Ramos (cell line): ENCODE measurements around the gene FCHO2.
"Not testable (repeated sequence)": the region's sequence is repeated elsewhere in the genome, so short reads cannot be mapped to it uniquely, and the experiment has no call there.

Experiments
- in situ Hi-C: fragments of 300-500 bp; cut with MboI; formaldehyde crosslinking; loops from one replicate; pipeline ENCODE4 v1.14.3; 2022; ENCODE audit warnings: low sequenced_read_pairs; ENCODE audit not compliant: unreplicated experiment

The FCHO2 gene, protein sequence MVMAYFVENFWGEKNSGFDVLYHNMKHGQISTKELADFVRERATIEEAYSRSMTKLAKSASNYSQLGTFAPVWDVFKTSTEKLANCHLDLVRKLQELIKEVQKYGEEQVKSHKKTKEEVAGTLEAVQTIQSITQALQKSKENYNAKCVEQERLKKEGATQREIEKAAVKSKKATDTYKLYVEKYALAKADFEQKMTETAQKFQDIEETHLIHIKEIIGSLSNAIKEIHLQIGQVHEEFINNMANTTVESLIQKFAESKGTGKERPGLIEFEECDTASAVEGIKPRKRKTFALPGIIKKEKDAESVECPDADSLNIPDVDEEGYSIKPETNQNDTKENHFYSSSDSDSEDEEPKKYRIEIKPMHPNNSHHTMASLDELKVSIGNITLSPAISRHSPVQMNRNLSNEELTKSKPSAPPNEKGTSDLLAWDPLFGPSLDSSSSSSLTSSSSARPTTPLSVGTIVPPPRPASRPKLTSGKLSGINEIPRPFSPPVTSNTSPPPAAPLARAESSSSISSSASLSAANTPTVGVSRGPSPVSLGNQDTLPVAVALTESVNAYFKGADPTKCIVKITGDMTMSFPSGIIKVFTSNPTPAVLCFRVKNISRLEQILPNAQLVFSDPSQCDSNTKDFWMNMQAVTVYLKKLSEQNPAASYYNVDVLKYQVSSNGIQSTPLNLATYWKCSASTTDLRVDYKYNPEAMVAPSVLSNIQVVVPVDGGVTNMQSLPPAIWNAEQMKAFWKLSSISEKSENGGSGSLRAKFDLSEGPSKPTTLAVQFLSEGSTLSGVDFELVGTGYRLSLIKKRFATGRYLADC

DNA sequence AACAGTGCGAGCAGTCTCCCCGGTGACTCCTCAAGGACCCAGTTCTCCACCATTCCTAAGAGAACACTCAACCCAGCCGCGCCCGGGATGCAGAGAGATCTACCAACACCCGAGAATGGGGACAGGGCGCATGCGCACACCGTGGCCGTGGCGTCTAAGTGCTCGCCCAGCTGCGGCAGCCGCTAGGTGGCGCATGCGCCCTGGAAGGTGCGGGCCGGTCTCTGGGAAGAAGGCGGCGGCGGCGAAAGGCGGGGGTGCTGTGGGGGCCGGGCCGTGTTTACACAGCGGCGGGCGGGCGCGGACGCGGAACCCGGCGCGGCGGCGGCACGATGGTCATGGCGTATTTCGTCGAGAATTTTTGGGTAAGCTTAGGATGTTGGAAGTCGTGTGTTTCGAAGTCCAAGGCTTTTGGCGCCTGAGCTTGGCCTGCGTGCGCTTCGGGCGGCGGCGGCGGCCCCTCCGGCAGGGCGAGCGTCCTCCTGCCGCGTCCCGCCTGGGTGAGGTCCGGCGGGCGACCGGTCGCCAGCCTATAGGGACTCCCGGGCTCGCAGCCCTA lies at the start of gene FCHO2:
Gene FCHO2, plus strand, starts transcription at position 274 of the 556 bp plus-strand sequence. Its CDS starts 56 bp downstream, at position 330.
- in situ Hi-C loops, result no loop called here

DNA sequence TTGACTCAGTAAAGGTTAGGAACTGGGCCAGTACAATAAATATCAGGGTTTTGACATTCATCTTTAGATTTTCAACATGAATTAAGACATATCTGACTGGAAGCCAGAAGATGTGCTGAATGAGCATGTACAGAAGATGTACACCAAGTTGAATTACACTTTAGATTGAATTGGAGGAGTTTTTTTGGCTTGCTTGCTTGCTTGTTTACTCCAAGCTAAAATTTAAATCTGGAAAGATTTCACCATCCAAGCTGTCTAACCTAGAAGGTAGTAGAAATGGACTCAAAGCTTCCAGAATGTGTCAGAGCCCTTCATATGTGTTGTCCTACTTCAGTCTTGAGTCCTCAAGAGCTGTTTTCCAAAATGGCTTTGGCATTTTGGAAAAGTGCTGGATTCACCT lies 49.0 kb upstream of the FCHO2 start:
- in situ Hi-C loops, result no loop called here

DNA sequence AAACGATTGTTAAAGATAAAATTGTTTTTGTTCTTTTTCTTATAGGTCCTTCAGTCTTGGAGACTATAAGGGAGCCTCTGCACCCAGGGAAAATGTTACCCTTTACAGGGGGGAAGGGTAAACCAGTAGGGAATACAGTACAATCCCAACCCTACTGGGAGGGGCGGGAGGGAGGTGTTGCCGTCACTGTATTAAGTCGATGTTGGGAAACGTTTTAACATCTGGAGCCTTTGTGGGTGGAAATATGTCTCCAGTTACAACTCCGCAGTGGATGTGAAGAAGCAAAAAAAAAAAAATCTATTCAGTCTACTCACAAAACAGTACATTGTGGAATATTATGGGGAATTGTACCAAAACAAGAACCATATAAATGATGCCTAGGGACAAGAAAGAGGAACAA lies 47.2 kb upstream of the FCHO2 start:
- in situ Hi-C loops, result no loop called here

DNA sequence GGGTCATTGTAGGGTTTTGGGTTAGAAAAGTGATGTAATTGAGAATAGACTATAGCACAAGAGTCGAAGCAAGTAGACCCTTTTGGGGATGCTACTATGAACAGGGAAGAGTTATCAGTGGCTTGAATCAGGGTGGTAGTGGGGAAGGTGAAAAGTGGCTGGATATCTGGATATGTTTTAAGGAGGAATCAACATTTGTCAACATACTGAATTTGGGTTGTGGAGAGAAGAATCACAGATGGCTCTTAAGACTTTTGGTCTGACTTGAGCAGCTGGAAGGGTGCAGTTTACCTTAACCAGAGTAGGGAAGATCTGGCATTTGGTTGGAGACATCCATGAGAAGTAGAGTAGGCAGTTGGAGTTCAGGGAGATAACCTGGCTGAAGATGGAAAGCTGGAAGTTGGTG lies 38.5 kb upstream of the FCHO2 start:
- in situ Hi-C loops, result no loop called here

DNA sequence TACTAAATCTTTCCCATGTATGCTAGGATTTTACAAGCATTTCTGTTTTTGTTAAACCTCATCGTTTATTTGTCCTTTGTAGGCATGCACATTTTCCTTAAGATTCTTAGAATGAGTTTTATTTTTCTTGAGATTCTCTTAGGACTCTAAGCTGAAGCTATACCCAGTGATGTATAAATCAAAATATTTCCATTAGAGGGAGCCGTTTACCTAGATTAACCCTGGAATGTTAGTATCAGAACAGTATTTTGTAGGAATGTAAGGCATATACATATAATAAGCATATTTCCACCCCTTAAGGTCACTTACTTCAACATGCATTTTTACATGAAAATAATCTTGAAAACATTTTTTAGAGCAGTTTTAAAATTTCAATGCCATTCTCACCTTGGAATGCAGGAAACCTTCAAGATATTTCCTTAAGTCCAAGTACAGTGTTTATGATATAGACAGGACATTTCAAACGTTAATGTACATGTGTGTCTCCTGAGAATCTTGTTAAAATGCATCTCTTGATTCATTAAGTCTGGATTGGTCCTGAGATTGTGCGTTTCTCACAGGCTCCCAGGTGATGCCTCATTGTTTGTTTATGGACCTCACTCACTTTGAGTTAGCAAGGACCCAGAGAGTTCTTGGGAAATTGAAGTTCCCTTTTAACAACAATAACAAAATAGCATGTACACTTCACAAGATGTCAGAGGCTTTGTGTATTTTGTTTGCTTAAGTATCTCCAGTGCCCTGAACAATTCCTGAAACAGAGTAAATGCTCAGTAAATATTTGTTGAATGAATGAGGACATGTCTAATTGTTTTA lies 34.9 kb upstream of the FCHO2 start:
- in situ Hi-C loops, result no loop called here

DNA sequence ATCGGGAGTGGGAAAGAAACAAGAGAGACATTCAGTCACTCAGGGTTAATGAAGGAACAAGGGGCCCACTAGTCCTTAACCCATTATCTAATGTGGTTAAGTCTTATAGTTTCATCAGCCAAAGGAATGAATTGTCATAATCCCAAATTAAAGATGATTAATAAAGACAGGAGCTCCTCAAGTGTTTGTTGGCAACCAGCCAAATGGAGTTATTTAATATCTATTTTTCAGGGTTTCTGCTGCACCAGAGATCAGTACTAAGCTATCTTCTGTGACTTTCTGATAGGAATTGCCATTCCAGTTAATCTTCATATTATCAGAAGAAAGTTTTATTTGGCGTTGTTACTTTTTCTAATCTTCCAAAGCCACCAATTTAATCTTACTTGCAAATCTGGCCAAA lies 34.0 kb upstream of the FCHO2 start:
- in situ Hi-C loops, result no loop called here

DNA sequence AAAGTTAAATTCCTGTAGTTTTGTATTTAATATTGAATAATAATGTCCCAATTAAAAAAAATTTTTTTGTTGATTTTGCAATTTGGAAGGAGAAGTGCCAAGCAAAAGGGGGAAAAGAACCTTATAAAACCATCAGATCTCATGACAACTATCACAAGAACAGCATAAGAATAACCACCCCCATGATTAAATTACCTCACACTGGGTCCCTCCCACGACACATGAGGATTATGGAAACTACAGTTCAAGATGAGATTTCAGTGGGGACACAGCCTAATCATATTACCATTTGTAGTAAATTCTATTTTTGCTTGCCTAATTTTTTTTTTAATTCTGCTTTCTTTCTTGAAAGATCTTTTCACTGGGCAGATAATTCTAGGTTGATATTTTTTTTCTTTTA lies 33.4 kb upstream of the FCHO2 start:
- in situ Hi-C loops, result no loop called here

DNA sequence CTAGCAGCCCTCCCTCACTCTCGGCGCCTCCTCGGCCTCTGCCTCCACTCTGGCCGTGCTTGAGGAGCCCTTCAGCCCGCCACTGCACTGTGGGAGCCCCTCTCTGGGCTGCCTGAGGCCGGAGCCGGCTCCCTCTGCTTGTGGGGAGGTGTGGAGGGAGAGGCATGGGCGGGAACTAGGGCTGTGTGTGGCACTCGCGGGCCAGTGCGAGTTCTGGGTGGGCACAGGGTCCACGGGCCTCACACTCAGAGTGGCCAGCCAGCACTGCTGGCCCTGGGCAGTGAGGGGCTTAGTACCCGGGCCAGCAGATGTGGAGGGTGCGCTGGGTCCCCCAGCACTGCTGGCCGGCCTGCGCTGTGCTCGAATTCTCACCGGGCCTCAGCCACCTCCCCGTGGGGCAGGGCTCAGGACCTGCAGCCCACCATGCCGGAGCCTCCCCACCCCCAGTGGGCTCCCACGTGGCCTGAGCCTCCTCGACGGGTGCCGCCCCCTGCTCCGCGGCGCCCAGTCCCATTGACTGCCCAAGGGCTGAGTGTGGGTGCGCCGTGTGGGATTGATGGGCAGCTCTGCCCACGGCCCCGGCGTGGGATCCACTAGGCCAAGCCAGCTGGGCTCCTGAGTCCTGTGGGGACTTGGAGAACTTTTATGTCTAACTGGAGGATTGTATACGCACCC lies 30.4 kb upstream of the FCHO2 start:
- in situ Hi-C loops, result no loop called here

- in situ Hi-C loops, result not testable (repeated sequence)
Observed at GRCh38 chr5:72932686-72933085, 23.2 kb upstream of the FCHO2 start.

GRCh38 chr5:72934953-72935725 lies 20.7 kb upstream of the FCHO2 start:
- in situ Hi-C loops, result not testable (repeated sequence)

DNA sequence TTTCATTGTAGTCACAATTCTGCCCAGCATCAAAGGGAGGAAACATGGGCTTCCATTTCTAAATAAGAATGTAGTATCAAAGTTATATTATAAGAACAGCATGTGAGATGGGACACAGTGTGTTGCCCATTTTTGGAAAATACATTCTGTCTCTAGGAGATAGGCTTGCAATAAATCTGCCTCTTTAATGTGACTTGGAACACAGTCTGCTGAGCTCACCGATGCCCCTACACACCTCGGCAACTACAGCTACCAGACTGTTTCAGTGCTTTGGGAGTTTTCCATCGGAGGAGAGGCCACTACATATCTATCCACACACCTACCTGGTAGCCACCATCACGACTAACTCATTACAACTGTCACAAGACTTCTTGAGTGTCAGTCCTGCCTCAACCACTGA lies 18.9 kb upstream of the FCHO2 start:
- in situ Hi-C loops, result no loop called here

GRCh38 chr5:72937517-72938061 lies 18.3 kb upstream of the FCHO2 start:
- in situ Hi-C loops, result no loop called here

DNA sequence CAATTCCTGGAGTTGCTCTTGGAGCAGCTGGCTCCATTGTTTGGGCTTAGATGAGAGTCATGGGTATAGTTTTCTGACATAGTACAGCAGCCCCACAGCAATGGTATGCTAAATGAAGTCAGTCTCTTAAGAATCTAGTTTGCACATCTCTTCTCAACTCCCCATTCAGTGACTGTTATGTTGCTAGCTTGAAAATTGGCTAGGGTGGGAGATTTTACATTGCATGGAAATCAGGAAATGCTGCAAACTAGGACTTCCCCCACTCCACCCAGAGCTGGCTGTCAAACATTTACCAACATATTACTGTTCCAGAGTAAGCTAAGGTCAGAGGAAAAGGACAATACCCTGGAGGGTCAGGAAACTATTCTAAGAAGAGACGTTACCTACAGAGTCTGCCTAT lies 17.6 kb upstream of the FCHO2 start:
- in situ Hi-C loops, result no loop called here

DNA sequence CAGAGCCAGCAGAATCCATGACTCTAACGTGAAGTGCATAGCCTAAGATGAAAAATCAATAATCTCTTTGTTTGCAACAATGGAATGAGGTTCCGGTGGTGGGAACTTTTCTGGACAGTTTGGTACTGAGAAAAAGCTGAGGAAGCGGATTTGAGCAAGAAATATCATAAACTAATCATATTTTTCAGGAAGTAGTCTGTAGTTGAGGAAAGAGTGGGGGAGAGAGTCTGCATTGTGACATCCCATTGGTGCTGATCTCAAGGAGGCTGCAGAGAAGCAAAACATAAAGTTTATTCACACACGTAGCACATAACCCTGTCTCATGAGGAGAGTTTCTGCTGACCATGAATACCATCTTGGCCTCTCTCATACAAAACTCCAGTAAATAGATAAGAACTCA lies 15.8 kb upstream of the FCHO2 start:
- in situ Hi-C loops, result no loop called here

DNA sequence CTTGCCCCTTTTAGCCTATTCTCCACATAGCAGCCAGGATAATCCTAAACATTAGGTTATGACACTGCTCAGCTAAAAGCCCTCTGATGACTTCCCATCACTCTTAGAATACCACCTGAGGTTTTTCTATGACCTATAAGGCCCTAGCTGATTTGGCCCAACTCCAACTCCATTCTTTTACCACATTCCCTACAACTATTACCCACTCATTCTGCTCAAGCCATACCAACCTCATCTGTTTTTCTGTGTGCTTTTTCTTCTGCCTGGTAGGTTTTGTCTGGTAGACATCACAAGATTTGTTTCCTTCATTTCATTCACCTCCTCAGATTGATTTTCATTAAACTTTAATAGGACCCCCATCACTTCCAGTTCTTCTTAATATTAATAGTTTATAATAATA lies 12.5 kb upstream of the FCHO2 start:
- in situ Hi-C loops, result no loop called here

DNA sequence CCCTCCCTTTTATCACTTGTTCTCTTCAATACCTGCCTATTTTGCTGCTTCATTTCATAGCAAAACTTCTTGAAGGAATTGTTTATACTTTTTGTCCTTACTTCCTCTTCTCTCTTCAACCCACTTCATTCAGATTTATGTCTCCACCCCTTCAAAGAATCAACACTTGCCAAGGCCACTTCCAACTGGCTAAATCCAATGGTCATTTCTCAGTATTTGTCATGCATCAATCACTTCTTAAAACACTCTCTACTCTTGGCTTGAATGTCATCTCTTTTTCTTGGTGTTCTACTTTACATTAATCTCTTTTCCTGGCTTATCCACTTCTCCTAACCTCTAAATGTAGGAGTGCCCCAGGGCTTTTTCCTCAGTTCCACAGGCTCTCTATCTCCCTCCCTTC lies 8.3 kb upstream of the FCHO2 start:
- in situ Hi-C loops, result no loop called here

GRCh38 chr5:72949481-72949880 lies 6.4 kb upstream of the FCHO2 start:
- in situ Hi-C loops, result no loop called here

DNA sequence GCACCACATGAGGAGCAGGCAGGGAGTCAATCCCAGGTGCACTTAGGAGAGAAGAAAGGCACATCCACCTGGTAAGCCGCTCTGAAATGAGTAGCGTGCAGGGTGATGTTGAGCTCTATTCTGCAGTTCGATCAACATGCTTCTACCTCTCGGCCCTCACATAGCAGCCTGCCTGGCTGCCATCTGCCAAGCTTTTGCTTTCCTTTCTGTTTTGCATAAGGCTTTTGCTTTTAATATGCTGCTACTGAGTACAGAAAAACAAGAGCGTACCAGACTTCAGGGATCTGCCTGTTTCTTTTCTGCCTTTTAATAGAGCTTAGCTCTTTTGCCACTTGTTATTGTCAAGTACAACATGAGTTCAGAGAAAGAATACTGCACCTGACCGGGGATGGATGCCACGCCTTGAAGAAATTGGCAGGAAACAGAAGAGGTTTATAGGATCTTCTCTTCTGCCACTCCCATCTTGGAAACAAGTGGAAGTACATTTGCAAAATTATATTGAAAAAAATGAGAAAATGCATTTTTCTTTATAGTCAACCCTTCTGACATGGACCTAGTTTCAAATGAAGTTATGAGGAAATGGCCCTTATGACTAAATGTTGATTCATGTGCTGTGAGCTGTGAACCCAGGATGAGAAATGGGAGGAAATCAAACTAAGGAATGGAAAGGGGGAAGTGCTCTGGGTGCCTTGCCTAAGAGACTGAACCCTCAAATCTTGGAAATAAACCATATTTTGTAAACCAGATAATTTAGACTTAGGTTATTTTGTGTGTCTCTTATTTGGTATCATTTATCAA lies 4.0 kb upstream of the FCHO2 start:
- in situ Hi-C loops, result no loop called here
